SU-DHL-6 (cell line): ENCODE results near the gene SLC1A1.

ENCODE experiments used
- CTCF ChIP-seq: fragments of 200-600 bp; sonication (generic); IDR thresholded peaks from one replicate; pipeline ENCODE4 v1.5.1; 2017; ENCODE audit warnings: antibody characterized with exemption, mild to moderate bottlenecking, low read length, moderate library complexity; ENCODE audit not compliant: insufficient read depth, poor library complexity, severe bottlenecking
- EZH2phosphoT487 ChIP-seq: fragments of 200-600 bp; sonication (generic), shearing (Covaris generic); conservative IDR thresholded peaks from 2 replicates; pipeline ENCODE4 v1.6.1; 2018; ENCODE audit warnings: mild to moderate bottlenecking, antibody characterized with exemption, low read length, moderate library complexity, mixed read lengths

DNA sequence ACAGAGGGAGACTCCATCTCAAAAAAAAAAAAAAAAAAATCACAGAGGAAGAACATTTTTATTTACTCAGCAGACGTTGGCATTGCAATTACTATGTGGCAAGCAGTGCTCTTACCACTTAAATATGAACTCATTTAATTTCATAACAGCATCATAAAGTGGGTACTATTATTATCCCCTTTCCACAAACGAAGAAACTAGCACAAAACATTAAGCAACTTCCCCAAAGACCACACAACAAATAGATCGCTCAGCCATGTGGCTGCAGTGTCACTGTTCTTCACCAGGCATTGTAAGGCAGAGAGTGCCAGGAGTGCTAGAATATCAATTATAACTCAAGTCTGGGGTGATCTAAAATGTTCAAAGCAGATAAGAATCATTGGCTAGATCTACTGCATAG, 102.0 kb downstream of the SLC1A1 start:
- TF ChIP-seq CTCF (no peak), EZH2phosphoT487 (no peak)
